H1 (cell line): ENCODE measurements around the gene MIGA1. TPM values are rescaled to one million over a fixed set of nuclear protein-coding genes. Genes with fewer than 3 reads are reported as not detected.

Source experiments
- CTCF ChIA-PET: fragments of 300-600 bp; sonication (Branson Sonifier 250); formaldehyde crosslinking; loops from one replicate; lab custom pipeline; 2021; ENCODE audit not compliant: partially characterized antibody; lab: Charles Lee
- POLR2A ChIA-PET: fragments of 300-600 bp; sonication (Branson Sonifier 250); formaldehyde crosslinking; loops from one replicate; lab custom pipeline; 2021; ENCODE audit warnings: inconsistent platforms; ENCODE audit not compliant: partially characterized antibody; lab: Charles Lee
- DNase-seq, 2 experiments: peaks; one replicate each; pipeline versions ENCODE4 v3.0.0 to v3.0.0-alpha.2; 2010 to 2022; ENCODE audit warnings: low spot score in 2 of 2, low read depth in 1 of 2, mixed read lengths in 1 of 2
- FAIRE-seq: peaks from 2 replicates; lab custom pipeline; 2011; peaks lifted over from hg19 to GRCh38; lab: Jason Lieb, UNC
- H2AFZ ChIP-seq: 2 replicates; pipeline ENCODE4 v1.8.1; 2012; ENCODE audit warnings: low read length, inconsistent platforms
- H2AK5ac ChIP-seq: 2 replicates; pipeline ENCODE4 v1.6.1; 2013; ENCODE audit warnings: low read depth, low read length
- H2BK120ac ChIP-seq: replicated peaks from 2 replicates; pipeline ENCODE3; 2013; ENCODE audit warnings: low read depth, low read length, inconsistent platforms
- H2BK12ac ChIP-seq: 2 replicates; pipeline ENCODE4 v1.6.1; 2013; ENCODE audit warnings: low read depth, low read length
- H2BK15ac ChIP-seq: 2 replicates; pipeline ENCODE4 v1.6.1; 2013; ENCODE audit warnings: low read length
- H2BK20ac ChIP-seq: 2 replicates; pipeline ENCODE4 v1.6.1; 2013; ENCODE audit warnings: low read length
- H2BK5ac ChIP-seq: 2 replicates; pipeline ENCODE4 v1.6.1; 2013; ENCODE audit warnings: low read depth, low read length
- H3K14ac ChIP-seq: 2 replicates; pipeline ENCODE4 v1.6.1; 2013; ENCODE audit warnings: inconsistent platforms; ENCODE audit not compliant: insufficient read length
- H3K18ac ChIP-seq: 2 replicates; pipeline ENCODE4 v1.6.1; 2013; ENCODE audit warnings: low read length; ENCODE audit errors: extremely low read depth
- H3K23ac ChIP-seq: 2 replicates; pipeline ENCODE4 v1.6.1; 2013; ENCODE audit warnings: inconsistent platforms; ENCODE audit not compliant: insufficient read length
- H3K23me2 ChIP-seq: 2 replicates; pipeline ENCODE4 v1.6.1; 2013; ENCODE audit warnings: low read depth, low read length
- H3K27ac ChIP-seq: 2 replicates; pipeline ENCODE4 v1.6.1; 2011; ENCODE audit warnings: low read depth, low read length, inconsistent platforms
- H3K27me3 ChIP-seq, 4 experiments: replicated peaks in 1 of 4; 1 replicate in 1 of 4; 2 replicates in 3 of 4; pipeline versions ENCODE4 v1.6.1 to v1.8.1; 2011 to 2013; ENCODE audit warnings: low read length in 3 of 4, mild to moderate bottlenecking in 3 of 4, inconsistent platforms in 2 of 4, mixed read lengths in 2 of 4, moderate library complexity in 1 of 4; ENCODE audit not compliant: control insufficient read depth in 3 of 4, insufficient read depth in 3 of 4; ENCODE audit errors: extremely low read depth in 1 of 4
- H3K36me3 ChIP-seq, 4 experiments: 2 replicates each; pipeline versions ENCODE4 v1.6.1 to v1.8.1; 2011 to 2013; ENCODE audit warnings: mild to moderate bottlenecking in 4 of 4, low read length in 3 of 4, moderate library complexity in 2 of 4, control low read depth in 1 of 4, inconsistent platforms in 1 of 4; ENCODE audit not compliant: insufficient read depth in 4 of 4, control insufficient read depth in 2 of 4
- H3K4ac ChIP-seq: replicated peaks from 2 replicates; pipeline ENCODE3; 2013; ENCODE audit warnings: low read length, low read depth, mixed read lengths, inconsistent platforms; ENCODE audit not compliant: insufficient read length
- H3K4me1 ChIP-seq, 4 experiments: replicated peaks in 1 of 4; 1 replicate in 1 of 4; 2 replicates in 3 of 4; pipeline versions ENCODE4 v1.6.1 to v1.8.1; 2011 to 2013; ENCODE audit warnings: low read length in 3 of 4, inconsistent platforms in 2 of 4, mixed read lengths in 1 of 4; ENCODE audit not compliant: insufficient read depth in 4 of 4, control insufficient read depth in 3 of 4
- H3K4me2 ChIP-seq, 2 experiments: 2 replicates each; pipeline versions ENCODE4 v1.6.1 to v1.8.1; 2011 to 2013; ENCODE audit warnings: low read depth in 2 of 2, low read length in 2 of 2, control low read depth in 1 of 2, inconsistent platforms in 1 of 2, mild to moderate bottlenecking in 1 of 2; ENCODE audit not compliant: insufficient read depth in 1 of 2
- H3K4me3 ChIP-seq, 4 experiments: fragments of 200-600, 300-600 bp in 1 of 4; sonication (generic), shearing (Covaris generic), sonication (Bioruptor Twin) in 1 of 4; 2 replicates each; pipeline versions ENCODE4 v1.5.1 to v1.8.1; 2011 to 2016; ENCODE audit warnings: low read length in 4 of 4, low read depth in 3 of 4, control low read depth in 2 of 4, inconsistent platforms in 2 of 4, mild to moderate bottlenecking in 2 of 4, mixed read lengths in 1 of 4, moderate library complexity in 1 of 4; ENCODE audit not compliant: insufficient read depth in 2 of 4; ENCODE audit errors: extremely low read depth in 1 of 4
- H3K56ac ChIP-seq: replicated peaks from 2 replicates; pipeline ENCODE3; 2013; ENCODE audit warnings: low read depth, mild to moderate bottlenecking, mixed read lengths, low read length, inconsistent platforms; ENCODE audit not compliant: insufficient read length
- H3K79me1 ChIP-seq: 2 replicates; pipeline ENCODE4 v1.6.1; 2013; ENCODE audit warnings: low read depth, low read length, control low read depth
- H3K79me2 ChIP-seq, 2 experiments: 2 replicates each; pipeline versions ENCODE4 v1.6.1 to v1.8.1; 2012 to 2013; ENCODE audit warnings: low read length in 2 of 2, mild to moderate bottlenecking in 2 of 2, inconsistent platforms in 1 of 2; ENCODE audit not compliant: insufficient read depth in 2 of 2, control insufficient read depth in 1 of 2
- H3K9ac ChIP-seq, 4 experiments: replicated peaks in 1 of 4; 1 replicate in 1 of 4; 2 replicates in 3 of 4; pipeline versions ENCODE4 v1.6.1 to v1.8.1; 2011 to 2013; ENCODE audit warnings: low read depth in 3 of 4, low read length in 3 of 4, control low read depth in 2 of 4, mild to moderate bottlenecking in 2 of 4, moderate library complexity in 2 of 4, inconsistent platforms in 1 of 4; ENCODE audit errors: extremely low read depth in 1 of 4
- H3K9me3 ChIP-seq, 2 experiments: 2 replicates each; pipeline versions ENCODE4 v1.6.1 to v1.8.1; 2012 to 2013; ENCODE audit warnings: mild to moderate bottlenecking in 2 of 2, moderate library complexity in 2 of 2, control low read depth in 1 of 2, inconsistent platforms in 1 of 2, low read depth in 1 of 2, low read length in 1 of 2, mixed read lengths in 1 of 2; ENCODE audit not compliant: insufficient read depth in 2 of 2
- H4K20me1 ChIP-seq, 2 experiments: replicated peaks in 1 of 2; 2 replicates each; pipeline versions ENCODE3 to v1.8.1; 2011 to 2013; ENCODE audit warnings: inconsistent platforms in 2 of 2, low read length in 2 of 2, mild to moderate bottlenecking in 1 of 2; ENCODE audit not compliant: insufficient read depth in 2 of 2, control insufficient read depth in 1 of 2
- H4K5ac ChIP-seq: 2 replicates; pipeline ENCODE4 v1.6.1; 2013; ENCODE audit warnings: low read length, low read depth, mixed read lengths, inconsistent platforms; ENCODE audit not compliant: insufficient read length
- H4K8ac ChIP-seq: 2 replicates; pipeline ENCODE4 v1.8.0; 2013; ENCODE audit warnings: mild to moderate bottlenecking, moderate library complexity, low read length, inconsistent platforms; ENCODE audit not compliant: insufficient read depth; ENCODE audit errors: extremely low read depth
- H4K91ac ChIP-seq: replicated peaks from 2 replicates; pipeline ENCODE3; 2013; ENCODE audit warnings: low read length, mixed read lengths, inconsistent platforms; ENCODE audit not compliant: insufficient read length
- CREB1 ChIP-seq: IDR thresholded peaks from 2 replicates; pipeline ENCODE4 v1.6.1; 2012; ENCODE audit warnings: inconsistent platforms
- CTBP2 ChIP-seq: IDR thresholded peaks from 2 replicates; pipeline ENCODE4 v1.7.0; 2011; ENCODE audit warnings: borderline replicate concordance, mild to moderate bottlenecking, moderate library complexity, mixed read lengths, low read length; ENCODE audit not compliant: insufficient read depth, insufficient read length
- FOSL1 ChIP-seq: IDR thresholded peaks from 2 replicates; pipeline ENCODE4 v1.6.1; 2011; ENCODE audit warnings: mild to moderate bottlenecking, low read depth, low read length, moderate library complexity; ENCODE audit not compliant: insufficient read depth
- HDAC6 ChIP-seq: IDR thresholded peaks from one replicate; pipeline ENCODE4 v1.7.1; 2012; ENCODE audit warnings: low read depth, mild to moderate bottlenecking, inconsistent platforms, low read length, moderate library complexity
- JUN ChIP-seq: IDR thresholded peaks from 2 replicates; pipeline ENCODE4 v1.6.1; 2011; ENCODE audit warnings: low read depth, mild to moderate bottlenecking, improper control_type of control experiment, low read length
- MAFK ChIP-seq: IDR thresholded peaks from 2 replicates; pipeline ENCODE4 v1.6.1; 2012; ENCODE audit warnings: low read depth, mild to moderate bottlenecking, improper control_type of control experiment, low read length
- POLR2A ChIP-seq, 2 experiments: IDR thresholded peaks; 1 replicate in 1 of 2; 2 replicates in 1 of 2; pipeline ENCODE4 v1.6.1; 2011; ENCODE audit warnings: low read depth in 2 of 2, low read length in 2 of 2, mild to moderate bottlenecking in 2 of 2; ENCODE audit errors: control extremely low read depth in 1 of 2
- POU5F1 ChIP-seq: IDR thresholded peaks from 2 replicates; pipeline ENCODE4 v1.6.1; 2011; ENCODE audit warnings: low read depth, mild to moderate bottlenecking, low read length, moderate library complexity
- RAD21 ChIP-seq, 2 experiments: IDR thresholded peaks in 1 of 2; conservative IDR thresholded peaks in 1 of 2; 2 replicates each; pipeline ENCODE4 v1.6.1; 2011; ENCODE audit warnings: low read depth in 2 of 2, low read length in 2 of 2, improper control_type of control experiment in 1 of 2, inconsistent platforms in 1 of 2, mild to moderate bottlenecking in 1 of 2, moderate library complexity in 1 of 2
- RFX5 ChIP-seq: IDR thresholded peaks from 2 replicates; pipeline ENCODE4 v1.6.1; 2011; ENCODE audit warnings: low read depth, low read length, improper control_type of control experiment, borderline replicate concordance
- RNF2 ChIP-seq: fragments of 200-900, 300-1000 bp; sonication (generic); IDR thresholded peaks from 2 replicates; pipeline ENCODE4 v1.7.1; 2016; ENCODE audit warnings: borderline replicate concordance, low read depth, mild to moderate bottlenecking, antibody characterized with exemption, low read length; ENCODE audit not compliant: poor library complexity, severe bottlenecking; ENCODE audit errors: missing control alignments
- SIRT6 ChIP-seq: IDR thresholded peaks from one replicate; pipeline ENCODE4 v1.7.1; 2012; ENCODE audit warnings: low read length, inconsistent platforms
- SP2 ChIP-seq: IDR thresholded peaks from 2 replicates; pipeline ENCODE4 v1.6.1; 2012; ENCODE audit warnings: mild to moderate bottlenecking, low read length, inconsistent platforms
- SRF ChIP-seq: IDR thresholded peaks from 2 replicates; pipeline ENCODE4 v1.6.1; 2011; ENCODE audit warnings: mild to moderate bottlenecking, low read depth, low read length, moderate library complexity
- WGBS, 2 experiments: shearing (Covaris generic) in 1 of 2; methylation state at CpG; one replicate each; pipeline versions ENCODE4 v1.1.6 to v1.1.7; 2013 to 2015; ENCODE audit warnings: low lambda C conversion rate in 2 of 2, mixed read lengths in 2 of 2, inconsistent platforms in 1 of 2, low coverage in 1 of 2, missing lambda C conversion rate in 1 of 2; ENCODE audit not compliant: insufficient replicate concordance in 2 of 2, insufficient coverage in 1 of 2, insufficient read length in 1 of 2; ENCODE audit errors: extremely low coverage in 1 of 2, missing lambda C conversion rate in 1 of 2; 5-methylcytosine and 5-hydroxymethylcytosine counted together
- polyA plus RNA-seq, 7 experiments: library from polyadenylated mRNA; depleted of rRNA in 3 of 7; stranded (reverse) in 5 of 7; unstranded in 2 of 7; fragments of >200 nt in 5 of 7; fragments of 200-250 nt in 2 of 7; gene quantifications; 1 replicate in 5 of 7; 2 replicates in 1 of 7; 4 replicates in 1 of 7; pipeline versions ENCODE4 v1.2.1 to v1.2.3, GENCODE V29; 2011 to 2013; ENCODE audit warnings: missing spikeins in 2 of 7, mixed read lengths in 2 of 7
- total RNA-seq: library from RNA; stranded (reverse); fragmentation: NEBNext Ultra II Directional; extraction: Animal tissue kit (Norgen Biotek cat#: 25700); gene quantifications from 2 replicates; pipeline ENCODE4 v1.2.1, GENCODE V29; 2021
- TF ChIP-seq, protein P1 (sequence below): IDR thresholded peaks from 2 replicates; pipeline ENCODE4 v1.6.1; 2012; ENCODE audit warnings: inconsistent platforms

MIGA1 gene
- total and polyA plus RNA-seq, 2 of the 8 experiments (the other 6 are each of a cell fraction or from before 2014, with no cell fraction given): 0.95 to 7.0 TPM

DNA sequence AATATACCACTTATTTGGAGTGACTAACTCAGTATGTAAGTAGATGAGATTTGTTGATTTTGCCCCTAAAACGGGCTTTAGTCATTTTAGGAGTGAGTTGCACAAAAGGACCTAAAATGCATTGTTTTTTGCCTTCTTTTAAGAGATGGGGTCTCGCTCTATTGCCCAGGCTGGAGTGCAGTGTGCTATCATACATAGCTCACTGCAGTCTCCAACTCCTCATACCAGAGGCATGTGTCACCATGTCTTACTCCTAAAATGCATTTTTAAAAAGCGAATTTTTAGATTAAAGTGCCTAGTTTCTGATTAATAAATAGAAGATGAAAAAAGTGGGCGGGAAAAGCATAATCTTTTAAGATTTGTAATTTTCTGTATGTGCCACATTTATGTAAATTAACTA, 97.4 kb downstream of the MIGA1 start:
- FAIRE-seq: no peak
- TF ChIP-seq HDAC6: no peak
- TF ChIP-seq CTBP2: no peak
- no peak for TF ChIP-seq MAFK
- TF ChIP-seq, protein P1, sequence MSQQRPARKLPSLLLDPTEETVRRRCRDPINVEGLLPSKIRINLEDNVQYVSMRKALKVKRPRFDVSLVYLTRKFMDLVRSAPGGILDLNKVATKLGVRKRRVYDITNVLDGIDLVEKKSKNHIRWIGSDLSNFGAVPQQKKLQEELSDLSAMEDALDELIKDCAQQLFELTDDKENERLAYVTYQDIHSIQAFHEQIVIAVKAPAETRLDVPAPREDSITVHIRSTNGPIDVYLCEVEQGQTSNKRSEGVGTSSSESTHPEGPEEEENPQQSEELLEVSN: no peak
- no peak for TF ChIP-seq RNF2
- TF ChIP-seq SP2: no peak
- TF ChIP-seq POLR2A (IDR thresholded peaks at IDR 0.05; ENCODE audit: control extremely low read depth in 1 of 2, low read depth in 2 of 2, low read length in 2 of 2): no peak
- TF ChIP-seq JUN: no peak
- no peak for TF ChIP-seq RFX5
- no peak for TF ChIP-seq CREB1
- no peak for TF ChIP-seq SIRT6
- TF ChIP-seq FOSL1: no peak
- no peak for TF ChIP-seq SRF
- no peak for TF ChIP-seq POU5F1
- no peak for TF ChIP-seq RAD21 (IDR thresholded peaks at IDR 0.05 in 1 of 2, conservative IDR thresholded peaks at IDR 0.05 in 1 of 2; ENCODE audit: low read depth in 2 of 2, low read length in 2 of 2)

More for the DNA sequence above, 97.4 kb downstream of the MIGA1 start:
- H2BK20ac ChIP-seq: no peak overlapping the region
- H2BK5ac ChIP-seq: no peak overlapping the region
- H3K56ac ChIP-seq: no peak overlapping the region
- no peaks in the 10 kb centered on the region for H3K27me3 ChIP-seq
- H2AK5ac ChIP-seq: no peak overlapping the region
- no peak overlapping the region for H3K23ac ChIP-seq
- no peaks in the 10 kb centered on the region for H3K36me3 ChIP-seq
- POLR2A ChIA-PET: no interaction called here
- H3K27ac ChIP-seq: no peak overlapping the region
- H3K4me3 ChIP-seq: no peak overlapping the region
- H3K9me3 ChIP-seq: no peaks in the 10 kb centered on the region
- H3K9ac ChIP-seq: no peak overlapping the region
- H2BK12ac ChIP-seq: no peak overlapping the region
- no peaks in the 10 kb centered on the region for H4K20me1 ChIP-seq
- 87% methylated on average over 4 of the region's 4 CpGs; no CpG with 5 or more reads in 1 of the 2 experiments for WGBS, 2 experiments
- H3K14ac ChIP-seq: no peak overlapping the region
- H3K4me1 ChIP-seq: no peaks in the 10 kb centered on the region
- H3K79me2 ChIP-seq: no peaks in the 10 kb centered on the region
- H4K8ac ChIP-seq: no peak overlapping the region
- no peak overlapping the region for H2BK15ac ChIP-seq
- DNase-seq: no peak
- no peak overlapping the region for H4K91ac ChIP-seq
- no peaks in the 10 kb centered on the region for H3K23me2 ChIP-seq
- H3K4me2 ChIP-seq: no peak overlapping the region
- no peak overlapping the region for H2AFZ ChIP-seq
- no peak overlapping the region for H4K5ac ChIP-seq
- CTCF ChIA-PET: no interaction called here
- H3K18ac ChIP-seq: no peak overlapping the region
- no peak overlapping the region for H2BK120ac ChIP-seq
- H3K4ac ChIP-seq: no peak overlapping the region
- no peaks in the 10 kb centered on the region for H3K79me1 ChIP-seq
